SK-N-MC (cell line): ENCODE results near the gene DGKI.

ENCODE experiments used
- DNase-seq: peaks from one replicate; pipeline ENCODE4 v3.0.0-alpha.2; 2011; ENCODE audit warnings: low read depth, low spot score
- H3K27ac ChIP-seq: fragments of 200-600 bp; sonication (generic); 2 replicates; pipeline ENCODE4 v1.5.1; 2016; ENCODE audit warnings: mixed run types
- H3K36me3 ChIP-seq: fragments of 200-600 bp; sonication (generic); 2 replicates; pipeline ENCODE4 v1.6.1; 2017; ENCODE audit warnings: antibody characterized with exemption, low read length, mixed read lengths; ENCODE audit not compliant: insufficient read depth
- H3K4me3 ChIP-seq: fragments of 200-600 bp; sonication (generic); 2 replicates; pipeline ENCODE4 v1.5.1; 2016
- H3K9ac ChIP-seq: fragments of 200-600 bp; sonication (generic); 2 replicates; pipeline ENCODE4 v1.8.0; 2017; ENCODE audit warnings: mixed run types, mixed read lengths; ENCODE audit not compliant: insufficient read length
- H3K9me3 ChIP-seq: fragments of 200-600 bp; sonication (generic); 2 replicates; pipeline ENCODE4 v1.6.1; 2017; ENCODE audit warnings: low read depth, mild to moderate bottlenecking, antibody characterized with exemption, low read length, moderate library complexity, mixed read lengths
- EZH2 ChIP-seq: fragments of 200-600 bp; sonication (generic); IDR thresholded peaks from one replicate; pipeline ENCODE4 v1.6.1; 2017; ENCODE audit warnings: antibody characterized with exemption
- FOXP2 ChIP-seq: optimal IDR thresholded peaks from 2 replicates; pipeline ENCODE3; 2011; ENCODE audit warnings: mild to moderate bottlenecking, moderate library complexity; ENCODE audit not compliant: insufficient read depth; ENCODE audit errors: extremely low read length, control extremely low read depth
- POLR2AphosphoS5 ChIP-seq: IDR thresholded peaks from 2 replicates; pipeline ENCODE4 v1.6.1; 2012; ENCODE audit warnings: mild to moderate bottlenecking, low read depth, low read length, borderline replicate concordance

The DGKI gene

DNA sequence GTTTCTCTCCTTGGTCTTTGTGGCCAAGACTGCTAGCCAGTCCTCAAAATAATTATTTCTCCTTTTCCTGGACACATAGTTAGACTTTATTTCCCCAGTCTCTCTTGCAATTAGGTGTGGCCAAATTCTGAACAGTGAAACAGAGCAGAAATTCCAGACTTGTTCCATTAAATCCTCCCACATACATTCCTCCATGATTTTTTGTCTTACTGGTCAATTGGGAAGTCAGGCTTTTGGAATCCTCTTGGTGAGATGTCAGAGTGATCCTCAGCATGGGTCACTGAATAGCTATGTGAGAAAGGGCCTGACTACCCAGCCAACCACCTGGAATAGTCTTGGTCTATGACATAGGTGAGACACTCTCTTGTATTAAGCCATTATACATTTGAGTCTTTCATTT is 164.2 kb downstream of the DGKI start:
- no peaks in the 10 kb centered on the region for H3K9me3 ChIP-seq
- TF ChIP-seq POLR2AphosphoS5, result no peak
- TF ChIP-seq EZH2, result no peak
- TF ChIP-seq FOXP2, result no peak
- no peak overlapping the region for H3K4me3 ChIP-seq
- no peaks in the 10 kb centered on the region for H3K36me3 ChIP-seq
- no peak overlapping the region for H3K9ac ChIP-seq
- DNase-seq, result no peak
- no peak overlapping the region for H3K27ac ChIP-seq

DNA sequence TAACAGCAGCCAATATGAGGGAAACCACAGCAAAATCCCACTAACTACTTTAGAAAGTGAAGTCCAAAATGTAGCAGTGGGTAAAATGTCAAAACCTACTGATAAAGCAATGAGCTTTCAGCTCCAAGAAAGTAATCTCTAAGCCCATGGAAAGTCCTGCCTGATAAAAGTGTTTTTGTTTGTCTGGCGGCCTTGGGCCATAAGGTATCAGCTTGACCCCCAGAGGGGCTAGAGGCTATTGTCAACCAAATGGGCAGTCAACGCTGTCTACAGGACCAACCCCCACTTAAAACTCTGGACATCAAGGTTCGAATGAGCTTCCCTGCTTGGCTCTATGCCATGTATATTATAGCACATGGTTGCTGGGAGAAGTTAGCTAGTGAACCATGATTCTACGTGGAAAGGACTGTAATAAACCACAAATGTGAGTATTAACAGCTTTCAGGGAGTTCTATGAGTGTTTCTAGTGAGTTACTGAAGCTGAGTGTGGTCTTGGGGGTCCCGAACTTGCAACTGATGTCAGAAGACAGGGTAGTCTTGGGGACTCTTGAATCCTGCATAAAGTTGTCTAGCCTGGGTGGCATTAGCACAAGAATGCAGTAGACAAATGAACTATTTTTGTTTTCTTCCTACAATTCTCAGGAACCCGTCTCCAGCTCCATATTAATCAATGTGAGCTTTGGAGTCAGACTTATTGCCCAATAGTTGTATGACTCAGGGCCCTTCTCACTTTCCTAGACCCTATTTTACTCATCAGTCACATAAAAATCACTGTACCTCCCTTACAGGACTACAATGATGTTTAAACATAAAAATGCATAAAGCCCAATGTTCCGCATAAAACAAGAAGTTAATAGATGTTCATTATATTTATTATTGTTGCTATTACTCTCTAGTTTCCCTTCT is 164.9 kb downstream of the DGKI start:
- Histone ChIP-seq H3K36me3 (no peaks in the 10 kb centered on the region), H3K9ac (no peak overlapping the region), H3K27ac (no peak overlapping the region), H3K4me3 (no peak overlapping the region), H3K9me3 (no peaks in the 10 kb centered on the region)
- no peak for DNase-seq
- TF ChIP-seq FOXP2 (no peak), POLR2AphosphoS5 (no peak), EZH2 (no peak)

DNA sequence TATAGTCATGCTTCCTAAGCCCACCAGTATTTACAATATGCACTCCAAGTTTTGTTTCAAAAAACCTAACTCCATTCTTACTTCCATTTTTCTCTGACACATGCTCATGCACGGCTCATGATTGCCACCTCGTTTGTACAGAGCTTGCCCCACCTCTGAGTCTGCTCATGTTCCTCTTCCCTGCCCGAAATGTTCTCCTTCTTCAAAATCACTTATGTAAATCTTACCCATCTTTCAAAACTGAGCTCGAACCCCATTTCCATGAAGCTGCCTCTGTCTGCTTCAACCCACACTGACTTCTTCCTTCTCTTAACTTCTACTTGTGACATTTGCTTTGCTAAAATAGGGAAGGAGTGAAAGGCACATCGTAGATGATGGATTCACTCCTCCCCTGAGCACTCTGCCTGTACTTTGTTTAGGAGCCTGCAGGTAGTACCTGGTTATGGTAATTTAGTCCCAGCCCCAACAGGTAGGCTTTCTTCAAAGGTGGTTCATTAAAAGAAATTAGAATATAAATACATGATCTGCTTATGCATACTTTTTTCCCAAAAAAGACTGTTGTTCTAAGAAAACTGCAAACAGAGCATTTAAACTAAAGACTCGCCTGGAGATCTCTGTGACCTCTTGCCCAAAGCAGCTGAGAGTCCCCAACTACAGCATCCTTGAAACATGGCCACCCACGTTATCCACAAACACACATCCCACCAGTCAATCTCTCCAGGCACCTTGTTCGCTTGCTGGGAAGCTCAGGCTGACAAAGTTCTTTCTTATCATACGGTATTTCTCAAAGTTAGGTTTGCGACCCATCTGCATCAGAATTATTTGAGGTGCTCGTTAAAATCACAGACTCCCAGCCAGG is 172.0 kb downstream of the DGKI start:
- Histone ChIP-seq H3K9me3 (no peaks in the 10 kb centered on the region), H3K9ac (no peak overlapping the region), H3K27ac (no peak overlapping the region), H3K36me3 (no peaks in the 10 kb centered on the region), H3K4me3 (no peak overlapping the region)
- DNase-seq, result no peak
- TF ChIP-seq FOXP2, result no peak
- no peak for TF ChIP-seq POLR2AphosphoS5
- no peak for TF ChIP-seq EZH2

DNA sequence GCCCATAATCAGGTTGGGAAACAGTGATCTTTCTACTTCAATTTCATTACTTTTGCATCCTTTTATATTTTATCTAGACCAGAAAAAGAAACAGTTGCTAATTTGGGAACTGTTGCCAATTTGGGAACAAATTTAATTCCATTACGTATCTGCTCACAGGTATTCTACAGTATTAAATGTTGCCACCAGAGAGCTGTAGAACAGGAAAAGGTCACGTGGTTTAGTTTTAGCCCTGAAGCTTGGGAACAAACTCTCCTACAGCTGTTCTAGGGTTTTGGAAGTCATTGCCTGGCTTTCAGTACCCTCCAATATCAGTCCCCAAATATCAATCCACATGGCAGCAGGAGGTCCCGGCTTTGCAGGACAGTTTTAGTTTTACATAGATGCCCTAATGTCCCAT is 172.7 kb downstream of the DGKI start:
- no peak for DNase-seq
- Histone ChIP-seq H3K27ac (no peak overlapping the region), H3K9ac (no peak overlapping the region), H3K36me3 (no peaks in the 10 kb centered on the region), H3K9me3 (no peaks in the 10 kb centered on the region), H3K4me3 (no peak overlapping the region)
- TF ChIP-seq POLR2AphosphoS5 (no peak), FOXP2 (no peak), EZH2 (no peak)

DNA sequence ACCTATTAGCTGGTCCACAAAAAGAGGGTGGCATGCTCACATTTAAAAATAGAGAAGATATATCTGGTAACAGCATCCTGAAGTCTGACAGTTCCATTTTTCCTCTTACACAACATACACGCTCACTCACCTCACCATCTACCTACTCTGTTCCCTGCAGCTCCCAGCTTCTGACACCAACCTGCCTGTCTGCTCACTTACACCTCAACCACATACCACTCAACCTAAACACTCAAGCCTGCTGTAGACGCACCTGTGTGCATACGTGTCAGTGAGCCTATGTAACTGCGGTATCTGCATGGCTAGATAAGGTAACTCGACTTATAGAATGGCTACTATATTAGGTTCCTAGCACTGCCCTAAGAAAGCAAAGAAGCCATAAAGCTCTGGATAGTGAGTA is 174.9 kb downstream of the DGKI start:
- H3K9ac ChIP-seq, result no peak overlapping the region
- H3K4me3 ChIP-seq, result no peak overlapping the region
- no peaks in the 10 kb centered on the region for H3K9me3 ChIP-seq
- TF ChIP-seq POLR2AphosphoS5 (no peak), FOXP2 (no peak), EZH2 (no peak)
- no peaks in the 10 kb centered on the region for H3K36me3 ChIP-seq
- no peak overlapping the region for H3K27ac ChIP-seq
- no peak for DNase-seq

DNA sequence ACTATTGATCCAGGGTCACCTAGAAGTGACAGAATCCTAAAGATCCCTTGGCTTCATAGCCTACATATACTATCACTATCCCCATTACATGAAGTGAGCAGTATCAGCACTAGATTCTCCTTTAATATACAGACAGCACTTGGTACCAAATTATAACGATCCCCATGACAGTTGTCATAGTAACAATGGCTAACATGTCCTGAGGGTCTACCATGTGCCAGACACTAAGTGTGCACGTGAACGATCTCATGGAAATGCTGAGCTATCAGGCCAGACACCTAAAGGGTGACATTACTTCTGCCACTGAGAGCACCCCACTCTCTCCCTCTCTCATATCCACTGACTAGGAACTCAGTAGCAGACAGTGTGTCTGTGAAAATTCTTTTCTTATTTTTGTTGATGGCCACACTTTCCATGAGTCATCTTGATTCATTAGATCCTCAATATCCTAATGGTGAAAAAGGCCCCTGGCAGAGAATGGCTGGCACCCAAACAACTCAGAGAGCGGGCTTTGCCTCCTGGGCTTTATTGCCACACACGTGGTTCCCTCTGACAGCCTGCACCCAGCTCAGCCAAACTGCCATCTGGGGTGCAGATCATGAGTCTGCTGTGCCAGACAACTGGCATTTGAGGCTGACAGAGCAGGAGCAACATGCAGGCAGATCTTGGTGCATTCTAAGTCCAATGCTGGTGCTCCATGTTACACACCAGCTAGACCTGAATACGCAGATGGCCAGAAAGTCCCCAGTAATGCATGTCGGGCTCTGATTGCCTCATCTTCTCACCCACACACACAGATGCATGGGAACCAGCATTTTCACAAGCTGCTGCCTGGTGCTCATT is 176.3 kb downstream of the DGKI start:
- no peaks in the 10 kb centered on the region for H3K9me3 ChIP-seq
- H3K4me3 ChIP-seq, result no peak overlapping the region
- no peak for TF ChIP-seq POLR2AphosphoS5
- no peak for TF ChIP-seq FOXP2
- TF ChIP-seq EZH2, result no peak
- no peak overlapping the region for H3K9ac ChIP-seq
- H3K27ac ChIP-seq, result no peak overlapping the region
- no peak for DNase-seq
- no peaks in the 10 kb centered on the region for H3K36me3 ChIP-seq

DNA sequence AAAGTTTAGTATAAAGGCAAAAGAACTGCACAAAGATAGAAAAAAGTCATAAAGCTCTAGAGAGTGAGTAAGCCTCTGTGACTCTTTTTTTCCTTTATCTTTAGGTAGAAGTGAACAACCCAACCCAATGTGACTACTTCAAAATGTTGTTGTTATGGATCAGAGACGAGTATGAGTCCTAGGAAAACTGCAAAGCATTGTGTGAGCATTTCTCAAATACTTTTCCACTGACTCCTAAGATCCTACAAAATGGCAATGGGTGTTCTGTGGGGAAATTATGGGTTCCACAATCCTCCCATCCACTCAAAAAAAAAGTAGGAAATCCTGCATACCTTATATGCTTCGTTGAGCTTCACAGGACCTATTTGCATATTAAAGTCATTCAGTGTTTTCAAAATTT is 177.1 kb downstream of the DGKI start:
- TF ChIP-seq FOXP2, result no peak
- TF ChIP-seq EZH2, result no peak
- TF ChIP-seq POLR2AphosphoS5, result no peak
- H3K9ac ChIP-seq, result no peak overlapping the region
- no peaks in the 10 kb centered on the region for H3K36me3 ChIP-seq
- no peak for DNase-seq
- no peaks in the 10 kb centered on the region for H3K9me3 ChIP-seq
- H3K27ac ChIP-seq, result no peak overlapping the region
- H3K4me3 ChIP-seq, result no peak overlapping the region

DNA sequence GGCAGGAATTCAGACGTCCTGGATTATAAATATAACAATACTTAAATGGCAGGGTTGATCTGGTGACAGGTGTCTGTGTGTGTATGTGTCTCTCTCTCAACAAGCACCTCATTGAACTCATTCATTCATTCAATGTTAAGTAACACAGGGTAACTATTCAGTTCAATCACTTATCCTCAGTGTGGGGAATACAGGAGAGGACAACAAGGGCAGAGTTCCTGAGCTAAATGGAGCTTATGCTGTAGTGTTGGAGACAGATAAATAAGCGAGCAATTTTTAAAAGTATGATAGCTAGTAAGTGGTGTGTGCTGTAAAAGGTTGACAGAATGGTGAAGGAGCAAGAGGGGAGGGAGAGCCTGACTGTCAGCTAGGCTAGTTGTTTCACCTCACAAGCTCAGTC is 178.4 kb downstream of the DGKI start:
- H3K9me3 ChIP-seq, result no peaks in the 10 kb centered on the region

More for the DNA sequence above, 178.4 kb downstream of the DGKI start:
- H3K27ac ChIP-seq, result no peak overlapping the region
- H3K9ac ChIP-seq, result no peak overlapping the region
- no peaks in the 10 kb centered on the region for H3K36me3 ChIP-seq
- no peak for DNase-seq
- no peak for TF ChIP-seq FOXP2
- no peak for TF ChIP-seq EZH2
- no peak for TF ChIP-seq POLR2AphosphoS5
- no peak overlapping the region for H3K4me3 ChIP-seq
